ENCODE measurements around the gene SPACA5. TPM values are rescaled to one million over a fixed set of nuclear protein-coding genes. Genes with fewer than 3 reads are reported as not detected.

Gene SPACA5
- total and polyA plus RNA-seq, 2 of the 13 experiments (the other 11 are each of a cell fraction or from before 2014, with no cell fraction given) = not detected

DNA sequence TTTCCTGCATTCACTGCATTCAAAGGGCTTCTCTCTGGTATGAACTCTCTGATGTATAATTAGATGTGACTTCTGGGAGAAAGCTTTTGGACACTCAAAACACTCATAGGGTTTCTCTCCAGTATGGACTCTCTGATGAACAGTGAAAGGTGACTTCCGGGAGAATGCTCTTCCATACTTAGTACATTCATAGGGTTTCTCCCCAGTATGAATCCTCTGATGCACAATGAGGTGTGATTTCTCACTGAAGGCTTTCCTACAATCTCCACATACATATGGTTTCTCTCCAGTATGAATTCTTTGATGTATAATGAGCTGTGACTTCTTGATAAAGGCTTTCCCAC, 52.5 kb downstream of the SPACA5 start:
- H3K27me3 ChIP-seq (ENCODE audit: control insufficient read depth in 1 of 2, insufficient read depth in 2 of 2, low read length in 2 of 2) = no peaks in the 10 kb centered on the region
- no peak overlapping the region for H3K27ac ChIP-seq (ENCODE audit: extremely low read length, insufficient read depth, low read length)
- TF ChIP-seq, protein P1, sequence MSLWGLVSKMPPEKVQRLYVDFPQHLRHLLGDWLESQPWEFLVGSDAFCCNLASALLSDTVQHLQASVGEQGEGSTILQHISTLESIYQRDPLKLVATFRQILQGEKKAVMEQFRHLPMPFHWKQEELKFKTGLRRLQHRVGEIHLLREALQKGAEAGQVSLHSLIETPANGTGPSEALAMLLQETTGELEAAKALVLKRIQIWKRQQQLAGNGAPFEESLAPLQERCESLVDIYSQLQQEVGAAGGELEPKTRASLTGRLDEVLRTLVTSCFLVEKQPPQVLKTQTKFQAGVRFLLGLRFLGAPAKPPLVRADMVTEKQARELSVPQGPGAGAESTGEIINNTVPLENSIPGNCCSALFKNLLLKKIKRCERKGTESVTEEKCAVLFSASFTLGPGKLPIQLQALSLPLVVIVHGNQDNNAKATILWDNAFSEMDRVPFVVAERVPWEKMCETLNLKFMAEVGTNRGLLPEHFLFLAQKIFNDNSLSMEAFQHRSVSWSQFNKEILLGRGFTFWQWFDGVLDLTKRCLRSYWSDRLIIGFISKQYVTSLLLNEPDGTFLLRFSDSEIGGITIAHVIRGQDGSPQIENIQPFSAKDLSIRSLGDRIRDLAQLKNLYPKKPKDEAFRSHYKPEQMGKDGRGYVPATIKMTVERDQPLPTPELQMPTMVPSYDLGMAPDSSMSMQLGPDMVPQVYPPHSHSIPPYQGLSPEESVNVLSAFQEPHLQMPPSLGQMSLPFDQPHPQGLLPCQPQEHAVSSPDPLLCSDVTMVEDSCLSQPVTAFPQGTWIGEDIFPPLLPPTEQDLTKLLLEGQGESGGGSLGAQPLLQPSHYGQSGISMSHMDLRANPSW (CRISPR knock-in tag; IDR thresholded peaks at IDR 0.05; ENCODE audit: borderline replicate concordance) = no peak
- TF ChIP-seq PAWR (CRISPR knock-in tag; IDR thresholded peaks at IDR 0.05; ENCODE audit: borderline replicate concordance) (no peak), ZNF382 (CRISPR knock-in tag; IDR thresholded peaks at IDR 0.05; ENCODE audit: borderline replicate concordance) (no peak), ZNF496 (CRISPR knock-in tag; IDR thresholded peaks at IDR 0.05; ENCODE audit: insufficient replicate concordance) (no peak), ZNF543 (CRISPR knock-in tag; IDR thresholded peaks at IDR 0.05) (no peak), SIN3B (IDR thresholded peaks at IDR 0.05; ENCODE audit: low read length) (no peak), SRF (IDR thresholded peaks at IDR 0.05; ENCODE audit: low read depth, low read length) (no peak), KDM5B (CRISPR knock-in tag; IDR thresholded peaks at IDR 0.05; ENCODE audit: borderline replicate concordance) (no peak), TOPORS (CRISPR knock-in tag; IDR thresholded peaks at IDR 0.05) (no peak)
- TF ChIP-seq, protein P2, sequence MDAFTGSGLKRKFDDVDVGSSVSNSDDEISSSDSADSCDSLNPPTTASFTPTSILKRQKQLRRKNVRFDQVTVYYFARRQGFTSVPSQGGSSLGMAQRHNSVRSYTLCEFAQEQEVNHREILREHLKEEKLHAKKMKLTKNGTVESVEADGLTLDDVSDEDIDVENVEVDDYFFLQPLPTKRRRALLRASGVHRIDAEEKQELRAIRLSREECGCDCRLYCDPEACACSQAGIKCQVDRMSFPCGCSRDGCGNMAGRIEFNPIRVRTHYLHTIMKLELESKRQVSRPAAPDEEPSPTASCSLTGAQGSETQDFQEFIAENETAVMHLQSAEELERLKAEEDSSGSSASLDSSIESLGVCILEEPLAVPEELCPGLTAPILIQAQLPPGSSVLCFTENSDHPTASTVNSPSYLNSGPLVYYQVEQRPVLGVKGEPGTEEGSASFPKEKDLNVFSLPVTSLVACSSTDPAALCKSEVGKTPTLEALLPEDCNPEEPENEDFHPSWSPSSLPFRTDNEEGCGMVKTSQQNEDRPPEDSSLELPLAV (CRISPR knock-in tag; conservative IDR thresholded peaks at IDR 0.05; ENCODE audit: low read depth) = no peak
- BruUV-seq (replicated peaks) = no TSS peak
- WGBS (ENCODE audit: low lambda C conversion rate) = no CpG with 5 or more reads among the region's 1 CpG
- CTCF ChIA-PET (ENCODE audit: low intra/inter-chr PET ratio, low total read pairs) = no interaction called here
- no peak overlapping the region for H3K4me3 ChIP-seq (replicated peaks in 1 of 3; ENCODE audit: insufficient read depth in 1 of 3, low read depth in 2 of 3, low read length in 3 of 3)
- no peaks in the 10 kb centered on the region for H3K79me2 ChIP-seq (ENCODE audit: insufficient read depth, low read length)
- intact Hi-C loops (cut with micrococcal nuclease; ENCODE audit: unreplicated experiment) (no loop called here), in situ Hi-C loops (cut with HindIII; ENCODE audit: extremely low pct_ligation_motif_present, low pct_unique_long_range_greater_than_20kb) (no loop called here)
- no peak overlapping the region for H3K9ac ChIP-seq (ENCODE audit: insufficient read depth, low read depth, low read length)
- H3K9me3 ChIP-seq (ENCODE audit: low read length) = no peaks in the 10 kb centered on the region; the same call in 1 of the 2 replicates
- H2AFZ ChIP-seq (ENCODE audit: low read length) = no peak overlapping the region
- ATAC-seq (no peak), FAIRE-seq (no peak), DNase-seq (ENCODE audit: low spot score) (no peak)
- no peaks in the 10 kb centered on the region for H3K4me1 ChIP-seq (ENCODE audit: insufficient read depth, low read length)
- H4K20me1 ChIP-seq (ENCODE audit: insufficient read depth, low read length) = no peaks in the 10 kb centered on the region
- no peak overlapping the region for H3K4me2 ChIP-seq (ENCODE audit: low read depth, low read length)
- POLR2A ChIA-PET = no interaction called here
- no peaks in the 10 kb centered on the region for H3K36me3 ChIP-seq (replicated peaks in 1 of 2; ENCODE audit: control insufficient read depth in 1 of 2, insufficient read depth in 2 of 2, low read length in 2 of 2)

Other genes with a start within 250 kb of the SPACA5 start
- 3.2 and 3.8 TPM in 2 replicates for gene ZNF81, start 170.1 kb upstream of the SPACA5 start, total RNA-seq (2016; rRNA removed; fragmentation: Illumina TruSeq; extraction: Trizol)
- 1.4 and 1.5 TPM in 2 replicates for gene ZNF81, start 170.1 kb upstream of the SPACA5 start, polyA plus RNA-seq (2011; rRNA removed)
- gene ZNF182, start 3.0 kb upstream of the SPACA5 start, total RNA-seq (2016; rRNA removed; fragmentation: Illumina TruSeq; extraction: Trizol) = 4.5 and 4.8 TPM in 2 replicates
- gene ZNF182, start 3.0 kb upstream of the SPACA5 start, polyA plus RNA-seq (2011; rRNA removed) = 2.1 TPM in 2 replicates
- gene ZNF630, start 64.7 kb downstream of the SPACA5 start, total RNA-seq (2016; rRNA removed; fragmentation: Illumina TruSeq; extraction: Trizol) = not detected in 2 replicates
- gene ZNF630, start 64.7 kb downstream of the SPACA5 start, polyA plus RNA-seq (2011; rRNA removed) = not detected in 2 replicates
- not detected in 2 replicates for gene SPACA5B, start 123.6 kb downstream of the SPACA5 start, total RNA-seq (2016; rRNA removed; fragmentation: Illumina TruSeq; extraction: Trizol)
- not detected in 2 replicates for gene SPACA5B, start 123.6 kb downstream of the SPACA5 start, polyA plus RNA-seq (2011; rRNA removed)
- not detected in 2 replicates for gene SSX5, start 189.8 kb downstream of the SPACA5 start, total RNA-seq (2016; rRNA removed; fragmentation: Illumina TruSeq; extraction: Trizol)
- gene SSX5, start 189.8 kb downstream of the SPACA5 start, polyA plus RNA-seq (2011; rRNA removed) = not detected in 2 replicates
- not detected in 2 replicates for gene SSX1, start 248.4 kb downstream of the SPACA5 start, total RNA-seq (2016; rRNA removed; fragmentation: Illumina TruSeq; extraction: Trizol)
- not detected in 2 replicates for gene SSX1, start 248.4 kb downstream of the SPACA5 start, polyA plus RNA-seq (2011; rRNA removed)